Upper lobe of left lung (tissue), 4 donors: Measurements from ENCODE around the gene IQCF2.

Experiments
- CTCF ChIP-seq, 6 experiments: fragments of 450-650 bp in 4 of 6; fragments of 200-600 bp in 2 of 6; sonication (generic) in 2 of 6; IDR thresholded peaks; one replicate each; pipeline ENCODE4 v1.5.1; 2016 to 2019; ENCODE audit warnings: antibody characterized with exemption in 6 of 6
- POLR2A ChIP-seq, 4 donors: fragments of 450-650 bp; IDR thresholded peaks; one replicate each; pipeline ENCODE4 v1.5.1; 2016 to 2017; ENCODE audit warnings: antibody characterized with exemption in 4 of 4, mild to moderate bottlenecking in 2 of 4

- TF ChIP-seq CTCF (IDR thresholded peaks at IDR 0.05) (no peak), POLR2A (IDR thresholded peaks at IDR 0.05) (no peak)
Measured at GRCh38 chr3:51875501-51875900, 14.1 kb downstream of the IQCF2 start, which contains the start of gene IQCF5.
